DMS53 treated with DMSO at 0.1 percent for 48 hours (cell line): ENCODE results near the gene RAB4A.
"Not testable (repeated sequence)": the region's sequence is repeated elsewhere in the genome, so short reads cannot be mapped to it uniquely, and the experiment has no call there.

Experiments
- DNase-seq: peaks from one replicate; lab custom pipeline; 2025; ENCODE audit not compliant: unreplicated experiment; lab: John Stamatoyannopoulos, UW

Gene RAB4A

DNA sequence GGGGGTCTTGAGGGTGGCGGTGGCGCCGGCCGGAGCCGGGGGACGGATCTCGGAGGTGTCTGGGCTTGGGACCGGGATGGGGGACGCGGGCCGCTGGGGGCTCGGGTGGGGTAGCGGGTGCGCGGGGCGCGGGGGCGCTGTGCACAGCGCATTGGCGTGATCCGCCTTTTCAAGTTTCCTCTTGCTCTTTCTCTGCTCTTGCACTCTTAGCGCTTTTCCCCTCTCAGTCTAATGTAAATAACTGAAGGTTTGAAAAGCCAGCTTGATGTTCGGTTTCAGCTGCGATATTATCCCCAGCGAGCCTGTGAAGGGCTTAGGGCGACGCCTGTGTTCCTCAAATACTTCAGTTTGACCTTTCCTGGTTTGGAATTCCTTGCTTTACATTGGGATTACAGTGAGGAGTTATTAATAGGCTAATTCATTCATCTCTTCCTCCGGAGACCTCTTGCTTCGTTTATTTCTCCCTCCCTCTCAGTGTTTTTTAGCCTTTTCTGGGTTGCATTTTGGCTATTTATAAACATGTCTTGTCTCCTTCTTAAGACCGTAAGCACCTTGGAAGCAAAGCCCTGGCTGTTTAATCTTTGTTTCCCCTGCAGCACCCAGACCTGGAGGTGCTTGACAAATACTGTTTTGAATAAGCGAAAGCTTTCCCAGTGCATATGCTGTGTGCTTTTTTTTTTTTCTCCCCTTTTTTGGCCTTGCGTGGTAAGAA, 693 bp downstream of the RAB4A start:
- DNase-seq = peak; percentile 12

DNA sequence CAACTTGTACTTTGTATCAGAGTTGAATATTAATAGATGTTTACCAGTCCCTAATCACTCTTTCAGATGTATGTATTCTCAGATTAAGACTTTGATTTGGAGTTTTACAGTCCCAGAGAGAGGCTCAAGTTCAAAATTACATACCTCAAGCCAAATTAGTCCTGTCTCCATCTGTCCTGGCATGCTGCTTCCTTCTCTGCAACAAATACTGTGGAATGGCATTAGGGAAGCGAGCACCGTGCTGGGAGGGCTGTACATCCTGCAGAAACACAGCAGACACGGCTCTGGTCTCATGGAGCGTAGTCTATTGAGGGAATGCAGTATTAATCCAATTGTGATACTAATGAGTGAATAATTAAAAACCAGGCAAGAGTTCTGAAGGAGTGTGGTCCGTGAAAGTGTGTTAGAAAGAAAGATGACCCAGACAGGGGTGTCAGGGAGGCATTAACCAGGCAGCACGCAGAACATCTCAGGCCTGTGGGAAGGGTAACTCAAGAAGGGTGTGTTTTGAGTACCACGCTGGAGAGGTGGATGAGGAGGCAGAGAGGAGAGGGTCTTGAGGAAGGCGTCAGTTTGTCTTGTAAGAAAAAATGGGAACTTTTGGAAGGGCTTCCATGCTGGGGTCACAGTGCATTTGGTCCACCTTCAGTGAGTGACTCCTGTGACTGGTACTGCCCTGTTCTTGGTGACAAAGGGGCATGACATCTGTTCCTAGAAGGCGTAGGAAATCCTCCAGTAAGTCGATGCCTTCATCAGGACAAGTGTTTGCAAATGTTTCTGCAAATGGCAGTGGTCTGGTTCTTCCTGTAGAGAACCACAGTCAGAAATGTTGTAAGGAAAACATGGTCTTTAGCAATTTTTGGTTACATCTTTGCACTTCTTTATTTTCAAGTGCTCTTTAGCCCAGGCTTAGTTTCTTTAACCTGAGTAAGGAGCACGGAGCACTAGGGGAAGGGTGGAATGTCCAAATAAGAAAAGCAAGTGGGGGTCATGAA, 1.6 kb downstream of the RAB4A start:
- DNase-seq = no peak

DNA sequence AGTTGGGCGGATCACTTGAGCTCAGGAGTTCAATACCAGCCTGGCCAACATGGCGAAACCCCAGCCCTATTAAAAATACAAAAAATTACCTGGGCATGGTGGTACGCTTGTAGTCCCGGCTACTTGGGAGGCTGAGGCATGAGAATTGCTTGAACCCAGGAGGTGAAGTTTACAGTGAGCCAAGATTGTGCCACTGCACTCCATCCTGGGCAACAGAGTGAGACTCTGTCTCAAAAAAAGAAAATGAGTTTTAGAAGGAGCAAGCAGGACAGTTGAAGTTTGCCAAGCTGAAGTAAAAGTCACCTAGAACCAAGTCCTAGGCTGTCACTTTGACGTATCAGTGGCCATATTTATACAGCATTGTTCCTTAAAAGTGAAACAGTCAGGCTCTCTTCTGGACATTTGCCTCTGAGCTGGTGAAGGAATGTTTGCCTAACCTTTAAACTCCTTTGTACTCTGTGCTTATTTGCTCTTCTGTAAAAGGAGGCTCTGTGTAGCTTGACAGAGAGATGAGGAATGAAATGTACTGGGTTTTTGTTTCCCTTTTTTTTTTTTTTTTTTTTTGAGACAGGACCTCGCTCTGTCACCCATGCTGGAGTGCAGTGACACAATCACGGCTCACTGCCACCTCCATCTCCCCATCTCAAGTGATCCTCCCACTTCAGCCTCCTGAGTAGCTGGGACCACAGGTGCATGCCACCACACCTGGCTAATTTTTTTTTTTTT, 2.8 kb downstream of the RAB4A start:
- DNase-seq = peak; percentile 44

DNA sequence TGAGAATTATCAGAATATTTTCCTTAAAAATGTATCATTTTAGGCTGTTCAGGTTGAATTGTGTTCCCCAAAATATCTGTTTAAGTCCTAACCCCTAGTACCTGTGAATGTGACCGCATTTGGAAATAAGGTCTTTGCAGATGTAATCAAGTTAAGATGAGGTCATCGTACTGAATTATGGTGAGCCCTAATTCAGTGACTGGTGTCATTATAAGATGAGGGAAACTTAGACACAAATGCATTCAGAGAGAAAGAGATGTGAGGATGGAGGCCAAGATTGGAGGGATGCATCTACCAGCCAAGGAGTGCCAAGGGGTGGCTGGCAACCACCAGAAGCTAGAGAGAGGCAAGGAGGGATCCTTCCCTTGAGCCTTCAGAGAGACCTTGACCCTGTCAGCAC, 4.1 kb downstream of the RAB4A start:
- DNase-seq = no peak

DNA sequence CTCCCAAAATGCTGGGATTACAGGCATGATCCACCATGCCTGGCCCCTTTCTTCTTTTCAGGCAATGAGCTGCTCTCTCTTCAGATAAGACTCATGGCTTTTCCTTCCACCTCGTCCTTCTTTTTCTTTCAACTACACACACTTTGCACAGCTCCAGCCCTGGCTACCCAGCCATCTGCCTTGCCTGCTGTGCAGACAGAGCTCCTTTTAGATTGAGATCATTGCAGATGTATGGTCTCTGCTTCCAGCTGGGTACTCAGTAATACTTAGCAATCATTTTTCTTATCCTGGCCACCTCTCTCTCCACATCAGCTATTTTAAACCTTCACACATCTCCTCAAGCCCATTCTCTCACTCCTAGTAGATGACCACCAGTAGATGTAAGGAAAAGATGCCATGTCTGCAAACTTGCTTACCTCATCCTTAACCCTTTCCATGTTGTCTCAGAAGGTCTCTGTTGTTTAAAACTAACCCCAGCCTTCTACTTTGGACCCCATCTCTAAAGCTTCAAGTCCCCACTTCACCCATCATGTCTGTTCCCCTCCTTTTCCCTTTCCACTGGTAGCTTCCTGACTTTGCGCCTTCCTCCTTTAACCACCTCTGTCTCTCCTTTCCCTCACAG, 7.3 kb downstream of the RAB4A start:
- no peak for DNase-seq

DNA sequence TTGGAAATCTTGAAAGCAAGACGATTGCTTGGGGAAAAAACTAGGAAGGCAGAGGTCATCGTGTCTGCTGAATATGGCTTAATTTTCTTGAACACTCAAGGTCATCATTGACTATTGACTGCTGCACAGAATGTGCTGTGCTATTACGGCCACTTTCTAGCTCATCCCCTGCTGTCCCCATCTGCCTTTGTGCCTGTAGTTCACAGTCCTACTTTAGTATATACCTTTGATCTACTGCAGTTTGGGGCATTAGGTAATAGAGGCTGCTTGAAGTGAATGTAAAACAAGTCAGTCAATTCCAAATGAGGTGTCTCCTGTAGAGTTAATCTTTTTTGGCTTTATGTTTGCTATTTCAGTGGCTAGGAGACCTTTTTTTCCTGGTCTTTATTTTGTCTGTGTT, 8.3 kb downstream of the RAB4A start:
- no peak for DNase-seq

DNA sequence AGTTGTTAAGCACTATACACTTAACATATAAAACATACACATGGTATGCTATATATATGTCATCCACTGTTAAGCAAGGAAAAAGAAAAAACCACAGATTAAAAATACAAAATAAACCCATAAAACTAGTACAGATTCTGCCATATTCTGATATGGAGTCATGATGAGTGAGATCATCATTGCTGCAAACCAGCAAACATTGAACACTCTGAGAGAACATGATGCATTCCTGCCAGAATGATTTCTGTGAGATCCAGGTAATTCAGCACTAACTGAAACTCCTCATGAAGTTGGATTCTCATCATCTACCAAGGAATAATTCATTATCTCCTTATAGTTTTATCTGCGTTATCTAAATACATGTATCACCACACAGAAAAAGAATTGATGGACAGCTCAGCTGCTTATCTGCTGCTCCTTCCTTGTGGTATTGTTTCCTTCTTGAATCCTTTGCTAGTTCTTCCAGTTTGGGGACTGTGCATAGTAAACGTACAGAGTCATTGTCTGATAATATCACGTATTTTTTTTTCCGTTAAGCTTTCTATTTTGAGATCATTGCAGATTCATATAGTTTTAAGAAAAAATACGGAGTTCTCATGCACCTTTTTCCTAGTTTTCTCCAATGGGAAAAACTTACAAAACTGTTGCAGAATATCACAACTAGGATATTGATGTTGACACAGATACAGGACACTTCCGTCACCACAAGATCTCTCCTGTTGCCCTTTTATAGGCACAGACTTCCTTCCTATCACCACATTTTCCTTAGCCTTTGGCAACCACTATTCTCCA, 9.3 kb downstream of the RAB4A start:
- DNase-seq = no peak

DNA sequence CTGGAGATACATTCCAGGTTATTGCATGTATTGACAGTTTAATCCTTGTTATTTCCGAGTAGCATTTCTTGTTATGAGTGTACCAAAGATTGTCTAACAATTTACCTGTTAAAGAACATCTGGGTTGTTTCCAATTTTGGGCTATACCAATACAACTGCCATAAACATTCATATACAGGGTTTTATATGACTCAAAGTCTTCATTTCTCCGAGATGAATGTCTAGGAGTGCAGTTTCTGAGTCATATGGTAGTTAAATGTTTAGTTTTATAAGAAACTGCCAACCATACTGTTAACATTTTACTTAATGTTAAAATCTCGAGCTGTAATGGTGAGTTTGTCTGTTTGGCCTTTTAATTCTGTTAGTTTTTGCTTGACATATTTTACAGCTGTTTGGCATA, 10.0 kb downstream of the RAB4A start:
- no peak for DNase-seq

DNA sequence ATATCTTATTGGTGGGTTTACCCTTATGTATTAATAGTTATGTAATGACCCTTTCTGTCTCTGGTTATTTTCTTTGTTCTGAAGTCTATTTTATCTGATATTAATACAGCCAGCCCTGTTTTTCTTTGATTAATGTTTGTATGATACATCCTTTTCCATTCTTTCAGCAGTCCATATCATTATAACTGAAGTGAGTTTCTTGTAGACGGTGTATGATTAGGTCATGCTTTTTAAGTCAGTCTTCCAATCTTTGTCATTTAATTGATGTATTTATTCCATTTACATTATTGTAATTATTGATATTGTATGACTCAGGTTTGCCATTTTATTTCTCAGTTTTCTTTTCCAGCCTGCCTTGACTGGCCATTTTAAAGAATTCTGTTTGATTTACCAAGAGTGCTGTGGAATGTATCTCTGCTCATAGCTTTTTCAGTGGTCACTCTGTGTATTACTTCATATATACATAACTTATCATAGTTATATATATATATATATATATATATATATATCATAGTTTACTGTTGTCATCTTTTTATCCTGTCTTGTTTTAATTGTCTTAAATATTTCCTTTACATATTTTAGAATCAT, 10.5 kb downstream of the RAB4A start:
- no peak for DNase-seq

DNA sequence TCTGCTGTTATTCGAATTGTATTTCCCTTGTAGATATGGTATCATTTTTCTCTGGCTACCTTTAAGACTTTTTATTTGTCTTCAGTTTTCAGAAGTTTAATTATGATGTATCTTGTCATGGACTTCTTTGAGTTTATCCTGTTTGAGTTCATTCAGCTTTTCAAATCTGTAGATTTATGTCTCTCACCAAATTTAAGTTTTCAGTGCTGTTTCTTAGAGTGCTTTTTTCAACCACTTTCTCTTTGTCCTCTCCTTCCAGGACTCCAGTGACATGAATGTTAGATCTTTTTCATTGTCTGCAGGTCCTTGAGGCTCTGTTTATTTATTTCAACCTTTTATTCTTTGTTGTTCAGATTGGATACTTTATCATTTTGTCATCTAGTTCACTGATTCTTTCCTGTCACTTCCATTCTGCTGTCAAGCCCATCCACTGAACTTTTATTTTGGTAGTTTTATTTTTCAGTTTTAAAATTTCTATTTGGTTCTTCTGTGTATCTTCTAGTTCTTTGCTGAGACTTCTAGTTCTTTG, 11.4 kb downstream of the RAB4A start:
- no peak for DNase-seq

DNA sequence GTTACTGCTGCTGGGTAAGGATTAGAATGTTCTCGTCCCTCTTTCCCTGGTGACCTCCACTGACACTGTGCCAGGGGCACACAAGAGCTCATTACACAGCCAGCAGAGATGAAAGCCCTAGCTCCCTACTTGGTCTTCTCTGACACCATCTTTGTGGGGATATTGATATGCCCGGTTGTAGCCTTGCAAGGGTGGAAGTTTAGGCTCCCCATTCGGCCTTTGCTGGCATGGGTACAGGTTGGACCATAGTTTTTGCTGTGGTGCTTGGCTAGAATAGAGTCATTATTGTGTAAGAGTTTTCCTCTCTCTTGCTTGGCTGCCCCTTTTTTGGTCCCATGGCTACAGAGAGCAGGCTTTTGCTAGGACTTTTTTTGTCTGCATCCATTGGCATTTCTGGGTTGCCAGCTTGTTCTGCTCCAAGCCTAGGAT, 12.3 kb downstream of the RAB4A start:
- DNase-seq = no peak

DNA sequence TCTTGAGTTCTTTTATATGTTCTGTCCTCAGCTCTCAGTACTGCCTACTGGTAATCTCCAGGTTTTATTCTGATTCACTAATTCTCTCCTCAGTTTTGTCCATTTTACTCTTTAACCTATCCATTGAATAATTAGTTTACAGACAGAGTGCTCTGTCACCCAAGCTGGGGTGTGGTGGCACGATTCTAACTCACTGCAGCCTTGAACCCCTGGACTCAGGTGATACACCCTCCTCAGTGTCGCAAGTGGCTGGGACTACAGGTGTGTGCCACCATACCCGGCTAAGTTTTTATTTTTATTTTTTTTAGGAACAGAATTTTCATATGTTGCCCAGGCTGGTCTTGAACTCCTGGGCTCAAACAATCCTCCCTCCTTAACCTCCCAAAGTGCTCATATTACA, 14.0 kb downstream of the RAB4A start:
- DNase-seq = no peak

DNA sequence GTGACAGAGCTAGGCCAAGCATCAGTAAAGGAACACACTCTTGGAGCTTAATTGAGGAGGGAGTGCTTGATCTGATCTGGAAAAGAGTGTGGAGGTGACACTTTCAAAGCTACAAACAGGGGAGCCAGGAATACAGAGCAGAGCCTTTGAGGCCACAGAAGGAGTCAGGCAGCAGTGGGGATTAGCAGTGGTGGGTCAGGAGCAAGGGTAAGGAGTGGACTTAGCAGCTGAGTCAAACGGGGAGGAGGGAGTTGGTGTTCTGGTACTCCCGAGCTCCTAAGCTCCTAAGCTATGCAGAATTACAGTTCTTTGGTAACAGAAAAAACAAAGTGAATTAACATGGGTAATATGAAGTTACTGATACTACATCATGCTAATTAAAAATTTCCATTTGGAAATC, 14.5 kb downstream of the RAB4A start:
- DNase-seq = no peak

DNA sequence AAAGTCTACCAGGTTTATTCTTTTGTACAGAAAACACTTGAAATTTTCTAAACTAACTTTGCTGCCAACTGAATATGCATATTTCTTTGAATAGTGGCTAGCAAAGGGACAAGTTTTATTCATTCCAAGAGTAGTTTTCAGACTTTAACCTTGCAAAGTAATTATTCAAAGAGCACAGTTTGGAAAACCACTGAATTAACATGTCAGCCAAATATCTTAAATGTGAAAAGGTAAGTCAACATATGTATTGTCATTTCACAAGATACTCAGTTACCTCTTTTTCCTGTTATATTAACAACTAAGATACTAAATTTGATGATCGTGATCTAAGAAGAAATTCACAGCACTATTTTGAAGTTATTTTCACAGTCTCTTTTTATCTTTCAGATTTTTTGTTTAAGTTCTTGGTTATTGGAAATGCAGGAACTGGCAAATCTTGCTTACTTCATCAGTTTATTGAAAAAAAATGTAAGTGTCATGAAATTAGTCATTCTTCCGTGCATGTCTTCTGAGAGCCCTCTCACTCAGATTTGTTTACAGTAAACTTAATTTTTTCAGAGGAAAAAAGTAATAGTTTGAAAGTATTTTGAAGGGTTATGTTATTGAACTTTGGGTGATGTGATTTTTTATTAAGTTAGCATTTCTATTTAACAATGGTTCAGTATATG, 15.3 kb downstream of the RAB4A start:
- no peak for DNase-seq

DNA sequence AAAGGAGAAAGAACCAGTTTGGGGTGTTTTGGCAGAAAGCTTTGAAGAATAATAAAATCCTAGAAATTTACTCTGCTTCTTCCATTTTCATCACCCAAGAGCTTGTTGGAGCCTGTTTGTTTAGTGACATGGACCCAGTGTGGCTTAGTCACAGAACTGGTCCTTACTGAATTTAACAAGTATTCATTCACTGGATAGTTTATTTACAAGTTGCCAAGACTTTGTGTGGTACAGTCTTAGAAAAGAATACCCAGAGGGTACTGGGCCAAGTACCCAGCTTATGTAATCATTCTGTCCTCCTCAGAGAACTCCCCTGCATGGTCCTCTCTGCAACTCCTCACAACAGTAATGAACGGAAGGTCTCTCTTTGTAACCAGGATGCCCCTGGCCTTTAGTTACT, 16.4 kb downstream of the RAB4A start:
- DNase-seq = no peak

DNA sequence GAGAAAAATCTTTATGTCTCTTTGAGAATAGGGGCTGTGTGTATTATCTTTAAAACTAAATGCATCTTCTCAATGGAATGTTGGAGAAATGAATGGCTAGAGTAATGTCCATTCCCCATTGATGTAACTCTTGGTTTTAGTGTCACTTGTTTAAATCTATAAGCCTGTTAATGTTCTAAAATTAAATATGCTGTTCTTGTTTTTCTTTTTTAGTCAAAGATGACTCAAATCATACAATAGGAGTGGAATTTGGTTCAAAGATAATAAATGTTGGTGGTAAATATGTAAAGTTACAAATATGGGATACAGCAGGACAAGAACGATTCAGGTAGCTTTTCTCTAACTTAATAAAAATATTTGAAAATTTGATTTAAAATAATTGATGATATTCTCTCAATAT, 17.6 kb downstream of the RAB4A start:
- no peak for DNase-seq

DNA sequence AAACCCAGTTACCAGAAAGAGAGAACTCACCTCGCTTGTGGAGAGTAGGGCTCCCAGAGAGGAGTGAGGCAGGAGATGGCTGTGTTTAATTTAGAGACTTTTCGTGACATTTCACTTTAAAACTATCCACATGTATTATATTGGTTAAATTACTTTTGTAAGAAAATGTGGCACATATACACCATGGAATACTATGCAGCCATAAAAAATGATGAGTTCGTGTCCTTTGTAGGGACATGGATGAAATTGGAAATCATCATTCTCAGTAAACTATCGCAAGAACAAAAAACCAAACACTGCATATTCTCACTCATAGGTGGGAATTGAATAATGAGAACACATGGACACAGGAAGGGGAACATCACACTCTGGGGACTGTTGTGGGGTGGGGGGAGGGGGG, 20.8 kb downstream of the RAB4A start:
- not testable (repeated sequence) for DNase-seq

DNA sequence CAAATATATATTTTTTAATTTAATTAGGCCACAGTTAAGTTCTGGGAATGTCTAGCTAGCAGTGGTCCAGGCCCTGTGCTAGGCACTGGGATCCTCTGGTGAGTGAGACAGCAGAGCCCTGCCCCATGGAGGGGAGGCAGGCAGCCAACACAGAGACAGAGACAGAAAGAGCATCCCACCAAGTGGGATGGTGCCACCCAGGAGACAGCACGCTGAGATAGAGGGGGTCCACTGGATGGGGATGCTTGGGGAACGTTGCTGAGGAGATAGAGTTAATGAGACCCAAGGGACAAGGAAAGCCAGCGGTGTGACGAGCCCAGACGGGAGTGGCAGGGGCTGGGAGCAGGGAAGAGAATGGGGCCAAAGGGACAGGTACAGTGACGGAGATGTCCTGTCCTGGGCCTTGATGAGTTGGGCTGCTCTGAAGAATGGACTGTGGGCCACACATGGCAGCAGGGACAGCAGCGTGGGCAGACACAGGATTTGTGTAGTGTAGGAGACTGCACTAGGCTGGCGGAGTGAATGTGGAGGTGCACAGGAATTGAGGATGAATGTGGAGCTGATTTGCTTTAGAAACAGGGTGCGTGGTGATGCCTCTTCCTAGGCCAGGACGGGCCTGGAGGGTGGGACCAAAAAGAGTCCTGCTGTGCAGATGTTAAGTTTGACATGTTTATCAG, 22.8 kb downstream of the RAB4A start:
- no peak for DNase-seq

DNA sequence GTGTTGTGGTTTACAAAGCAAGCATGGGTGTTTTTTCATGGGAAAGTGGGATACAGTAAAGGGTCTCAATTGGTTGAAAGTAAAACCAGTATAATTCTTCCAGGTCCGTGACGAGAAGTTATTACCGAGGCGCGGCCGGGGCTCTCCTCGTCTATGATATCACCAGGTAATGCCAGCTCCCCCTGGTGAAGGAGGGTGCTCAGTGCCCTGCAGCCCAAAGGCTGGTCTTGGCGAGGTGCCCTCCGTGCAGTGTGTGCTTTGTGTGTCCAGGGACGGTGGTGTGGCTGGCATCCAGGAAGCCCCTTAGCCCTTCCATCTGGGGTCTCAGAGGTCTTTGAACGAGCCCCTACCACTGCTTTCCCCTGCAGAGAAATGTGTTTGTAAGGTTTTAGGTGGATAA, 24.8 kb downstream of the RAB4A start:
- no peak for DNase-seq
